GM23248 (cell line): Measurements from ENCODE around the gene SPATS2. TPM values are rescaled to one million over a fixed set of nuclear protein-coding genes. Genes with fewer than 3 reads are reported as not detected.

Experiments
- DNase-seq: peaks from one replicate; pipeline ENCODE4 v3.0.0-alpha.2; 2015
- H2AFZ ChIP-seq: fragments of 200-600 bp; sonication (generic); 2 replicates; pipeline ENCODE4 v1.6.1; 2016; ENCODE audit warnings: antibody characterized with exemption
- H3F3A ChIP-seq: fragments of 200-600 bp; sonication (generic); 2 replicates; pipeline ENCODE4 v1.6.1; 2016; ENCODE audit warnings: mild to moderate bottlenecking, antibody characterized with exemption, mixed run types; ENCODE audit not compliant: insufficient read depth
- H3K27ac ChIP-seq: fragments of 200-600 bp; sonication (generic); 2 replicates; pipeline ENCODE4 v1.5.1; 2016; ENCODE audit warnings: mild to moderate bottlenecking
- H3K27me3 ChIP-seq: fragments of 200-600 bp; sonication (generic); replicated peaks from 2 replicates; pipeline ENCODE4 v1.6.1; 2016; ENCODE audit warnings: mild to moderate bottlenecking; ENCODE audit not compliant: insufficient read depth
- H3K36me3 ChIP-seq: fragments of 200-600 bp; sonication (generic); 2 replicates; pipeline ENCODE4 v1.6.1; 2016; ENCODE audit warnings: low read depth, mild to moderate bottlenecking
- H3K4me1 ChIP-seq: fragments of 200-600 bp; sonication (generic); 2 replicates; pipeline ENCODE4 v1.6.1; 2016; ENCODE audit warnings: mild to moderate bottlenecking; ENCODE audit not compliant: insufficient read depth
- H3K4me2 ChIP-seq: fragments of 200-600 bp; sonication (generic); one replicate; pipeline ENCODE4 v1.6.1; 2016; ENCODE audit warnings: mild to moderate bottlenecking; ENCODE audit not compliant: unreplicated experiment
- H3K4me3 ChIP-seq: fragments of 200-600 bp; sonication (generic); 2 replicates; pipeline ENCODE4 v1.5.1; 2016; ENCODE audit warnings: mild to moderate bottlenecking
- H3K79me2 ChIP-seq: fragments of 200-600 bp; sonication (generic); 2 replicates; pipeline ENCODE4 v1.6.1; 2016; ENCODE audit warnings: mild to moderate bottlenecking; ENCODE audit not compliant: insufficient read depth
- H3K9ac ChIP-seq: fragments of 200-600 bp; sonication (generic); 2 replicates; pipeline ENCODE4 v1.6.1; 2016; ENCODE audit warnings: mild to moderate bottlenecking
- H3K9me2 ChIP-seq: fragments of 200-600 bp; sonication (generic); 2 replicates; pipeline ENCODE4 v1.6.1; 2016; ENCODE audit warnings: mixed run types, mild to moderate bottlenecking, moderate library complexity; ENCODE audit not compliant: insufficient read depth
- H3K9me3 ChIP-seq: fragments of 200-600 bp; sonication (generic); one replicate; pipeline ENCODE4 v1.6.1; 2017; ENCODE audit warnings: low read depth
- H4K20me1 ChIP-seq: fragments of 200-600 bp; sonication (generic); 2 replicates; pipeline ENCODE4 v1.6.0; 2016; ENCODE audit not compliant: insufficient read depth
- EZH2 ChIP-seq: fragments of 200-600 bp; sonication (generic); IDR thresholded peaks from 2 replicates; pipeline ENCODE4 v1.6.1; 2018; ENCODE audit warnings: antibody characterized with exemption, mild to moderate bottlenecking; ENCODE audit not compliant: insufficient read depth, poor library complexity, severe bottlenecking
- EZH2phosphoT487 ChIP-seq: fragments of 200-600 bp; sonication (generic); IDR thresholded peaks from 2 replicates; pipeline ENCODE4 v1.6.1; 2018; ENCODE audit warnings: antibody characterized with exemption, moderate library complexity, mild to moderate bottlenecking, low read depth; ENCODE audit not compliant: insufficient read depth
- WGBS, 2 experiments: methylation state at CpG; one replicate each; pipeline ENCODE4 v1.1.6; 2015 to 2017; ENCODE audit warnings: low lambda C conversion rate in 2 of 2, low coverage in 1 of 2; ENCODE audit errors: missing lambda C conversion rate in 2 of 2; 5-methylcytosine and 5-hydroxymethylcytosine counted together
- in situ Hi-C: fragments of 300-500 bp; cut with MboI; formaldehyde crosslinking; loops from 2 replicates; pipeline ENCODE4 v1.15.0; 2020
- polyA plus RNA-seq: library from polyadenylated mRNA; unstranded; fragments of >200 nt; fragmentation: Nextera tagmentation; extraction: Ambion mirVana; gene quantifications from 2 replicates; pipeline ENCODE4 v1.2.1, GENCODE V29; 2016
- total RNA-seq: library from RNA; depleted of rRNA; stranded (reverse); fragments of >200 nt; shearing (Covaris generic); gene quantifications from 2 replicates; pipeline ENCODE4 v1.2.3, GENCODE V29; 2014

SPATS2 gene
- total and polyA plus RNA-seq, 2 experiments from 2014 or later: 22.3 to 25.0 TPM

GRCh38 chr12:49366652-49367380 lies 446 bp upstream of the SPATS2 start:
- TF ChIP-seq EZH2phosphoT487 (no peak), EZH2 (no peak)
- DNase-seq: peak; percentile 94
- 1% methylated on average over 78 to 92 of the region's 97 CpGs for WGBS, 2 experiments
- H4K20me1 ChIP-seq: no peaks in the 10 kb centered on the region
- peak overlapping the region; percentile 82 for H3K4me3 ChIP-seq
- H3F3A ChIP-seq: peaks cover 33% of the 10 kb centered on the region
- H3K79me2 ChIP-seq: peaks cover 47% of the 10 kb centered on the region
- H3K4me1 ChIP-seq: peaks cover 27% of the 10 kb centered on the region
- no peaks in the 10 kb centered on the region for H3K36me3 ChIP-seq
- no peaks in the 10 kb centered on the region for H3K9me3 ChIP-seq
- H3K4me2 ChIP-seq: peak overlapping the region; percentile 97
- H2AFZ ChIP-seq: peak overlapping the region; percentile 98
- H3K27me3 ChIP-seq: no peaks in the 10 kb centered on the region
- peak overlapping the region; percentile 83 for H3K27ac ChIP-seq
- in situ Hi-C loops: loop anchor here (10.0 kb wide), 1 partner anchor 138 kb away; no protein-coding TSS in a partner anchor
- H3K9me2 ChIP-seq: no peaks in the 10 kb centered on the region
- H3K9ac ChIP-seq: peak overlapping the region; percentile 96

GRCh38 chr12:49368240-49368600 lies 958 bp downstream of the SPATS2 start:
- peak overlapping the region; percentile 96 for H3K9ac ChIP-seq
- no peaks in the 10 kb centered on the region for H3K9me3 ChIP-seq
- peak overlapping the region; percentile 82 for H3K4me3 ChIP-seq
- peaks cover 33% of the 10 kb centered on the region for H3F3A ChIP-seq
- 0 out of 2 replicates have a peak, but pooled peaks cover 4% of the 10 kb centered on the region for H4K20me1 ChIP-seq
- peak; percentile 22 for DNase-seq
- H3K4me2 ChIP-seq: peak overlapping the region; percentile 97
- WGBS, 2 experiments: 15 to 17% methylated on average over 3 of the region's 3 CpGs
- in situ Hi-C loops: loop anchor here (10.0 kb wide), 1 partner anchor 137 kb away; no protein-coding TSS in a partner anchor
- H3K27ac ChIP-seq: peak overlapping the region; percentile 83
- peak overlapping the region; percentile 98 for H2AFZ ChIP-seq
- H3K9me2 ChIP-seq: no peaks in the 10 kb centered on the region
- no peak for TF ChIP-seq EZH2phosphoT487
- no peak for TF ChIP-seq EZH2
- H3K36me3 ChIP-seq: no peaks in the 10 kb centered on the region
- peaks cover 61% of the 10 kb centered on the region for H3K79me2 ChIP-seq
- H3K27me3 ChIP-seq: no peaks in the 10 kb centered on the region
- H3K4me1 ChIP-seq: peaks cover 27% of the 10 kb centered on the region

- Histone ChIP-seq H2AFZ (0 out of 2 replicates have a peak overlapping the region, but pooled peaks have one; percentile 17), H3K4me3 (peak overlapping the region; percentile 17; the same call in 1 of the 2 replicates), H3K9ac (no peak overlapping the region), H3K27ac (no peak overlapping the region), H3K4me1 (peaks cover 25% of the 10 kb centered on the region), H4K20me1 (0 out of 2 replicates have a peak, but pooled peaks cover 4% of the 10 kb centered on the region), H3K9me2 (no peaks in the 10 kb centered on the region), H3K4me2 (no peak overlapping the region), H3K9me3 (no peaks in the 10 kb centered on the region), H3K79me2 (peaks cover 75% of the 10 kb centered on the region), H3K27me3 (no peaks in the 10 kb centered on the region), H3K36me3 (no peaks in the 10 kb centered on the region), H3F3A (peaks cover 28% of the 10 kb centered on the region)
- DNase-seq: peak; percentile 68
- no peak for TF ChIP-seq EZH2
- no peak for TF ChIP-seq EZH2phosphoT487
- WGBS, 2 experiments: 50 to 53% methylated on average over 6 of the region's 6 CpGs
- in situ Hi-C loops: loop anchor here (10.0 kb wide), 1 partner anchor 135 kb away; no protein-coding TSS in a partner anchor
Observed at GRCh38 chr12:49369411-49370145, 2.3 kb downstream of the SPATS2 start.

GRCh38 chr12:49370539-49370938 lies 3.3 kb downstream of the SPATS2 start:
- WGBS, 2 experiments: 99% methylated on average over 6 of the region's 6 CpGs

More at GRCh38 chr12:49370539-49370938, 3.3 kb downstream of the SPATS2 start:
- Histone ChIP-seq H3K4me3 (no peak overlapping the region), H3K27ac (no peak overlapping the region), H3K9me2 (no peaks in the 10 kb centered on the region), H3K79me2 (peaks cover 83% of the 10 kb centered on the region), H2AFZ (no peak overlapping the region), H3F3A (peaks cover 19% of the 10 kb centered on the region), H4K20me1 (0 out of 2 replicates have a peak, but pooled peaks cover 4% of the 10 kb centered on the region), H3K4me2 (no peak overlapping the region), H3K36me3 (no peaks in the 10 kb centered on the region), H3K9me3 (no peaks in the 10 kb centered on the region), H3K4me1 (peaks cover 17% of the 10 kb centered on the region), H3K27me3 (no peaks in the 10 kb centered on the region), H3K9ac (no peak overlapping the region)
- TF ChIP-seq EZH2 (no peak), EZH2phosphoT487 (no peak)
- in situ Hi-C loops: no loop called here
- no peak for DNase-seq
